SK-N-MC (cell line): ENCODE results near the gene NDRG3.
"Not testable (repeated sequence)": the region's sequence is repeated elsewhere in the genome, so short reads cannot be mapped to it uniquely, and the experiment has no call there.

ENCODE experiments used
- EZH2 ChIP-seq: fragments of 200-600 bp; sonication (generic); IDR thresholded peaks from one replicate; pipeline ENCODE4 v1.6.1; 2017; ENCODE audit warnings: antibody characterized with exemption
- FOXP2 ChIP-seq: optimal IDR thresholded peaks from 2 replicates; pipeline ENCODE3; 2011; ENCODE audit warnings: mild to moderate bottlenecking, moderate library complexity; ENCODE audit not compliant: insufficient read depth; ENCODE audit errors: extremely low read length, control extremely low read depth

DNA sequence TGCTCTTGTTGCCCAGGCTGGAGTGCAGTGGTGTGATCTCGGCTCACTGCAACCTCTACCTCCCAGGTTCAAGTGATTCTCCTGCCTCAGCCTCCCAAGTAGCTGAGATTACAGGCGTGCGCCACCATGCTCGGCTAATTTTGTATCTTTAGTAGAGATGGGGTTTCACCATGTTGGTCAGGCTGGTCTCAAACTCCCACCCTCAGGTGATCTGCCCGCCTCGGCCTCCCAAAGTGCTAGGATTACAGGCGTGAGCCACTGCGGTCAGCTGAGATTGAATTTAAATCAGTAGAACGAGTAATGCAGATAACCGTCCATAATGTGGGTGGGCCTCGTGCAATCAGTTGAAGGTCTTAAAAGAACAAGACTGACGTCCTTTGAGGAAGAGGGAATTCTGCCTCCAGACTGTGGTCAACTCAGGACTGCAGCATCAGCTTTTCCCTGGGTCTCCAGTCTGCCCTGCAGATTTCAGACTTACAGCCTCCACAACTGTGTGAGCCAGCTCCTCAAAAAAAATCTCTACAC, 107.0 kb downstream of the NDRG3 start:
- TF ChIP-seq EZH2, FOXP2: not testable (repeated sequence)
